Ovary (tissue), 9 donors: Measurements from ENCODE around the gene KLC3. TPM values are rescaled to one million over a fixed set of nuclear protein-coding genes. Genes with fewer than 3 reads are reported as not detected.
"Not testable (repeated sequence)": the region's sequence is repeated elsewhere in the genome, so short reads cannot be mapped to it uniquely, and the experiment has no call there.

ENCODE experiments used
- DNase-seq, 5 donors: peaks; one replicate each; pipeline ENCODE4 v3.0.0-alpha.2; 2019 to 2020
- H3K27ac ChIP-seq, 2 donors: fragments of 200-600 bp; one replicate each; pipeline versions ENCODE4 v1.5.1 to v1.8.0; 2019 to 2022
- H3K27me3 ChIP-seq: fragments of 200-600 bp; one replicate; pipeline ENCODE4 v1.8.0; 2022
- H3K36me3 ChIP-seq: fragments of 200-600 bp; sonication (generic); one replicate; pipeline ENCODE4 v1.5.1; 2019
- H3K4me1 ChIP-seq: one replicate; pipeline ENCODE4 v1.8.1; 2013; ENCODE audit warnings: mild to moderate bottlenecking, moderate library complexity; ENCODE audit not compliant: insufficient read depth
- H3K4me3 ChIP-seq: fragments of 200-600 bp; sonication (generic); one replicate; pipeline ENCODE4 v1.5.1; 2017
- H3K9me3 ChIP-seq, 2 donors: fragments of 200-600 bp in 1 of 2; sonication (generic) in 1 of 2; one replicate each; pipeline versions ENCODE4 v1.5.1 to v1.8.1; 2013 to 2019; ENCODE audit warnings: mild to moderate bottlenecking in 1 of 2, moderate library complexity in 1 of 2
- EP300 ChIP-seq: sonication (generic); formaldehyde crosslinking; IDR thresholded peaks from one replicate; pipeline ENCODE4 v1.6.1; 2017; ENCODE audit warnings: antibody characterized with exemption
- POLR2A ChIP-seq: fragments of 450-650 bp; IDR thresholded peaks from one replicate; pipeline ENCODE4 v1.6.1; 2017; ENCODE audit warnings: antibody characterized with exemption, mild to moderate bottlenecking, moderate library complexity
- WGBS, 3 donors: extraction: QIAGEN DNeasy Blood & Tissue Kit in 1 of 3; methylation state at CpG; one replicate each; pipeline versions ENCODE4 v1.1.5 to v1.1.7; 2013 to 2017; 5-methylcytosine and 5-hydroxymethylcytosine counted together
- intact Hi-C, 4 donors: fragments of 100-400 bp; cut with DNase I; formaldehyde crosslinking; loops; one replicate each; pipeline versions ENCODE4 v1.11.0 to v1.15.1; 2022 to 2023
- polyA plus RNA-seq, 2 donors: library from polyadenylated mRNA; stranded (reverse); fragments of 200-250 nt in 1 of 2; fragments of 350-450 nt in 1 of 2; fragmentation: Illumina TruSeq in 1 of 2; extraction: RNeasy Lipid Tissue Mini Kit (QIAGEN cat#74804) in 1 of 2; gene quantifications; one replicate each; pipeline ENCODE4 v1.2.3, GENCODE V29; 2013 to 2014
- total RNA-seq, 7 donors: library from RNA; depleted of rRNA in 2 of 7; stranded (reverse); fragments of >200 nt in 2 of 7; fragmentation: NEBNext Ultra II Directional in 3 of 7; extraction: Animal tissue kit (Norgen Biotek cat#: 25700) in 3 of 7; gene quantifications; one replicate each; pipeline versions ENCODE4 v1.1.0 to v1.2.4, GENCODE V29; 2016 to 2023
- TF ChIP-seq, protein P1 (sequence below), 3 donors: fragments of 450-650 bp in 2 of 3; fragments of 200-600 bp in 1 of 3; IDR thresholded peaks; one replicate each; pipeline versions ENCODE4 v1.5.1 to v1.8.0; 2016 to 2022; ENCODE audit warnings: antibody characterized with exemption in 3 of 3, mild to moderate bottlenecking in 1 of 3
- donor health status: DM: no; HTN: no; CAD: no; lungs with moderate emphysema.
- donor health status: DM: no; HTN: no; CAD: no.
- donor health status: Bipolar disorder and iron deficiency.
- donor health status: DM: yes; HTN: yes; CAD: no.
- donor health status: DM: no; HTN: no; CAD: no.
- donor health status: DM: yes; HTN: yes; CAD: no.

KLC3 gene
- total and polyA plus RNA-seq, 9 donors, result 0.30 to 7.1 (median 0.36) TPM; not detected in 5

GRCh38 chr19:45311621-45312020 is 28.9 kb upstream of the KLC3 start:
- Histone ChIP-seq H3K9me3 (no peaks in the 10 kb centered on the region), H3K36me3 (no peaks in the 10 kb centered on the region), H3K27me3 (no peaks in the 10 kb centered on the region), H3K4me1 (no peaks in the 10 kb centered on the region), H3K4me3 (no peak overlapping the region), H3K27ac (no peak overlapping the region)
- no peak for DNase-seq
- intact Hi-C loops, result no loop called here
- WGBS, 3 donors, result 11 to 16% (median 15%) methylated on average over 18 of the region's 18 CpGs
- TF ChIP-seq EP300 (no peak), POLR2A (no peak)

GRCh38 chr19:45312285-45312684 is 28.3 kb upstream of the KLC3 start:
- H3K4me3 ChIP-seq, H3K36me3 ChIP-seq, H3K9me3 ChIP-seq, DNase-seq, H3K4me1 ChIP-seq, H3K27ac ChIP-seq, H3K27me3 ChIP-seq, intact Hi-C loops: not testable (repeated sequence)
- WGBS, 3 donors, result 85 to 91% (median 88%) methylated on average over 14 of the region's 14 CpGs

GRCh38 chr19:45314708-45315245 is 25.8 kb upstream of the KLC3 start:
- DNase-seq, result no peak
- intact Hi-C loops, result no loop called here
- no peak for TF ChIP-seq POLR2A
- no peak for TF ChIP-seq EP300
- TF ChIP-seq, protein P1, sequence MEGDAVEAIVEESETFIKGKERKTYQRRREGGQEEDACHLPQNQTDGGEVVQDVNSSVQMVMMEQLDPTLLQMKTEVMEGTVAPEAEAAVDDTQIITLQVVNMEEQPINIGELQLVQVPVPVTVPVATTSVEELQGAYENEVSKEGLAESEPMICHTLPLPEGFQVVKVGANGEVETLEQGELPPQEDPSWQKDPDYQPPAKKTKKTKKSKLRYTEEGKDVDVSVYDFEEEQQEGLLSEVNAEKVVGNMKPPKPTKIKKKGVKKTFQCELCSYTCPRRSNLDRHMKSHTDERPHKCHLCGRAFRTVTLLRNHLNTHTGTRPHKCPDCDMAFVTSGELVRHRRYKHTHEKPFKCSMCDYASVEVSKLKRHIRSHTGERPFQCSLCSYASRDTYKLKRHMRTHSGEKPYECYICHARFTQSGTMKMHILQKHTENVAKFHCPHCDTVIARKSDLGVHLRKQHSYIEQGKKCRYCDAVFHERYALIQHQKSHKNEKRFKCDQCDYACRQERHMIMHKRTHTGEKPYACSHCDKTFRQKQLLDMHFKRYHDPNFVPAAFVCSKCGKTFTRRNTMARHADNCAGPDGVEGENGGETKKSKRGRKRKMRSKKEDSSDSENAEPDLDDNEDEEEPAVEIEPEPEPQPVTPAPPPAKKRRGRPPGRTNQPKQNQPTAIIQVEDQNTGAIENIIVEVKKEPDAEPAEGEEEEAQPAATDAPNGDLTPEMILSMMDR (IDR thresholded peaks at IDR 0.05), result no peak
- Histone ChIP-seq H3K4me3 (no peak overlapping the region), H3K36me3 (no peaks in the 10 kb centered on the region), H3K9me3 (no peaks in the 10 kb centered on the region), H3K27ac (no peak overlapping the region), H3K4me1 (no peaks in the 10 kb centered on the region), H3K27me3 (no peaks in the 10 kb centered on the region)
- 72 to 79% (median 73%) methylated on average over 8 of the region's 8 CpGs for WGBS, 3 donors

DNA sequence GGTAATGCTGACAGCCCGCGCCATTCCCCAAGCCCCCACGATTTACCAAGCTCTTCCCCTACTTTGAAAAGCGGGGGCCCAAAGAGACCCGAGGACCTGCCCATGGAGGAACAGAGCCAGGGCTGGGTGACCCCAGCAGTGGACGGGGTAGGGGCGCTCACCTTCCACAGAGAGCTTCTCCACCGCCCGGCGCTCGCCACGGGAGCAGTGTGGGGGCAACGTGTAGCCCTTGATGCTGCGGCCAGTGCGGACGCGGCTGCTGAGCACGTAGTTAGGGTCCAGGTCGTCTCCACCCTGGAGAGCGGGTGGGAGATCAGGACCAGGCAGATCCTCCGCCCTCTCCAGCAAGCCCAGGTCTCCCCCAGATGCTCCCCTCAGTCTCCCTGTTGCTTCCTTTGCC is 25.2 kb upstream of the KLC3 start:
- Histone ChIP-seq H3K4me3 (no peak overlapping the region), H3K36me3 (no peaks in the 10 kb centered on the region), H3K27me3 (no peaks in the 10 kb centered on the region), H3K9me3 (no peaks in the 10 kb centered on the region), H3K4me1 (no peaks in the 10 kb centered on the region), H3K27ac (no peak overlapping the region)
- 46 to 53% (median 52%) methylated on average over 21 of the region's 21 CpGs for WGBS, 3 donors
- DNase-seq, result no peak
- intact Hi-C loops, result no loop called here
- TF ChIP-seq, protein P1 (IDR thresholded peaks at IDR 0.05), result no peak
- TF ChIP-seq EP300 (no peak), POLR2A (no peak)

DNA sequence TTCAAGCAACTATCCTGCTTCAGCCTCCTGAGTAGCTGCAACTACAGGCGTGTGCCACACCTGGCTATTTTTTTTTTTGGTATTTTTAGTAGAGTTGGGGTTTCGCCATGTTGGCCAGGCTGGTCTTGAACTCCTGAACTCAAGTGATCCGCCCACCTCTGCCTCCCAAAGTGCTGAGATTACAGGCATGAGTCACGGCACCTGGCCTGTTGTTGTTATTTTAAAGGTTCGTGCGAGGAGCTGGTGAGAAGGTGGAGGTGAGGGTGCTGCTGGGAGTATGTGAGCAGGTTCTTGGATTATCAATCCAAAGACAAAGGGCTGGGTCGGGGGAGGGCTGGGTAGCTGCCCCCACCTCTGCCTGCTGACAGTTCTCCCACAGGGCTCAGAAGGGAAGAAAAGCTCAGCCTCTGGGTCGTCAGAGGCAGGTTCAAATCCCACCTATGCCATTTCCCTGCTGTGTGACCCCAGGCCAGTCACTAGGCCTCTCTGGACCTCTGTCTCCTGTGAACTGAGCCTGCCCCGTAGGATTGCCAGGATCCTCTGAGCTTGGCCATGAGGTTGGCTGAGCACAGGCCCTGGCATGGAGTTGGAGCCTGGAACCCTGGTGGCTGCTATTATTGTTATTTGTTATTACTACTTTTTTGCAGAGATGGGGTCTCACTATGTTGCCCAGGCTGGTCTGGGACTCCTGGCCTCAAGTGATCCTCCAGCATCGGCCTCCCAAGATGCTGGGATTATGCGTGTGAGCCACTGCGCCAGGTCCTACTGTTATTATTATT is 19.4 kb upstream of the KLC3 start:
- Histone ChIP-seq H3K4me1 (peaks cover 1% of the 10 kb centered on the region), H3K27me3 (no peaks in the 10 kb centered on the region), H3K36me3 (no peaks in the 10 kb centered on the region), H3K4me3 (no peak overlapping the region), H3K9me3 (no peaks in the 10 kb centered on the region), H3K27ac (no peak overlapping the region)
- WGBS, 3 donors, result 78 to 87% (median 80%) methylated on average over 12 of the region's 12 CpGs
- intact Hi-C loops, result loop anchor here in 1 of 4 donors (5.0 kb wide), 1 partner anchor 49 kb away; no protein-coding TSS in a partner anchor
- DNase-seq, result no peak
- TF ChIP-seq, protein P1 (IDR thresholded peaks at IDR 0.05), result no peak
- no peak for TF ChIP-seq EP300
